ENCODE data around the gene LDB3. TPM values are rescaled to one million over a fixed set of nuclear protein-coding genes. Genes with fewer than 3 reads are reported as not detected.

Gene LDB3
- total and polyA plus RNA-seq, 2 of the 4 experiments (the other 2 are of a cell fraction), result 0.36 to 2.6 TPM

Other genes starting within 250 kb of the LDB3 start
- 31.7 and 49.4 TPM in 2 replicates for gene WAPL, start 146.7 kb upstream of the LDB3 start, total RNA-seq (2012; rRNA removed)
- 9.5 and 11.5 TPM in 2 replicates for gene WAPL, start 146.7 kb upstream of the LDB3 start, polyA plus RNA-seq (2012; rRNA removed)
- not detected in 2 replicates for gene OPN4, start 14.0 kb upstream of the LDB3 start, total RNA-seq (2012; rRNA removed)
- 0.03 TPM in 1 of 2 replicates, not detected in the other for gene OPN4, start 14.0 kb upstream of the LDB3 start, polyA plus RNA-seq (2012; rRNA removed)
- gene BMPR1A, start 88.1 kb downstream of the LDB3 start, total RNA-seq (2012; rRNA removed), result 93.7 and 94.7 TPM in 2 replicates
- gene BMPR1A, start 88.1 kb downstream of the LDB3 start, polyA plus RNA-seq (2012; rRNA removed), result 13.5 and 15.9 TPM in 2 replicates

Data from IMR-90 (cell line).